ENCODE results near the gene EPB41L5.
"Not testable (repeated sequence)": the region's sequence is repeated elsewhere in the genome, so short reads cannot be mapped to it uniquely, and the experiment has no call there.

DNA sequence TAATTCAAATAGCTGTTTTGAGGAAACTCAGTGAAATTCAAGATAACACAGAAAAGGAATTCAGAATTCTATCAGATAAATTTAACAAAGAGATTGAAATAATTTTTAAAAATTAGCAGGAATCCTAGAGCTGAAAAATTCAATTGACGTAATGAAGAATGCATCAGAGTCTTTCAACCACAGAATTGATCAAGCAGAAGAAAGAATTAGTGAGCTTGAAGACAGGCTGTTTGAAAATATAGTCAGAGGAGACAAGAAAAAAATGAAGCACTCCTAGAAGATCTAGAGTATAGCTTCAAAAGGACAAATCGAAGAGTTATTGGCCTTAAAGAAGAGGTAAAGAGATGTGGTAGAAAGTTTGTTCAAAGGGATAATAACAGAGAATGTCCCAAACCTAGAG, 122.1 kb downstream of the EPB41L5 start:
- TF ChIP-seq, protein P1, sequence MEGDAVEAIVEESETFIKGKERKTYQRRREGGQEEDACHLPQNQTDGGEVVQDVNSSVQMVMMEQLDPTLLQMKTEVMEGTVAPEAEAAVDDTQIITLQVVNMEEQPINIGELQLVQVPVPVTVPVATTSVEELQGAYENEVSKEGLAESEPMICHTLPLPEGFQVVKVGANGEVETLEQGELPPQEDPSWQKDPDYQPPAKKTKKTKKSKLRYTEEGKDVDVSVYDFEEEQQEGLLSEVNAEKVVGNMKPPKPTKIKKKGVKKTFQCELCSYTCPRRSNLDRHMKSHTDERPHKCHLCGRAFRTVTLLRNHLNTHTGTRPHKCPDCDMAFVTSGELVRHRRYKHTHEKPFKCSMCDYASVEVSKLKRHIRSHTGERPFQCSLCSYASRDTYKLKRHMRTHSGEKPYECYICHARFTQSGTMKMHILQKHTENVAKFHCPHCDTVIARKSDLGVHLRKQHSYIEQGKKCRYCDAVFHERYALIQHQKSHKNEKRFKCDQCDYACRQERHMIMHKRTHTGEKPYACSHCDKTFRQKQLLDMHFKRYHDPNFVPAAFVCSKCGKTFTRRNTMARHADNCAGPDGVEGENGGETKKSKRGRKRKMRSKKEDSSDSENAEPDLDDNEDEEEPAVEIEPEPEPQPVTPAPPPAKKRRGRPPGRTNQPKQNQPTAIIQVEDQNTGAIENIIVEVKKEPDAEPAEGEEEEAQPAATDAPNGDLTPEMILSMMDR (IDR thresholded peaks at IDR 0.05): not testable (repeated sequence)
- not testable (repeated sequence) for TF ChIP-seq POLR2A, EP300, POLR2AphosphoS5 (IDR thresholded peaks at IDR 0.05)
